Erythroblast (primary cell): ENCODE measurements around the gene CENPH.

Experiments
- GATA1 ChIP-seq: IDR thresholded peaks from 2 replicates; pipeline ENCODE4 v1.6.1; 2011; ENCODE audit warnings: low read depth, mild to moderate bottlenecking, control low read depth, low read length, moderate library complexity
- POLR2A ChIP-seq: IDR thresholded peaks from 2 replicates; pipeline ENCODE4 v1.6.1; 2011; ENCODE audit warnings: mild to moderate bottlenecking, low read length

- TF ChIP-seq POLR2A (no peak), GATA1 (no peak)
These were observed 58.6 kb downstream of the CENPH start for GRCh38 chr5:69248019-69248418.
